ENCODE results near the gene ZBP1. TPM values are rescaled to one million over a fixed set of nuclear protein-coding genes. Genes with fewer than 3 reads are reported as not detected.

ZBP1 gene
- total and polyA plus RNA-seq, 10 of the 15 experiments (the other 5 are each of a cell fraction or from before 2014, with no cell fraction given), result 0.93 to 10.6 (median 4.8) TPM

DNA sequence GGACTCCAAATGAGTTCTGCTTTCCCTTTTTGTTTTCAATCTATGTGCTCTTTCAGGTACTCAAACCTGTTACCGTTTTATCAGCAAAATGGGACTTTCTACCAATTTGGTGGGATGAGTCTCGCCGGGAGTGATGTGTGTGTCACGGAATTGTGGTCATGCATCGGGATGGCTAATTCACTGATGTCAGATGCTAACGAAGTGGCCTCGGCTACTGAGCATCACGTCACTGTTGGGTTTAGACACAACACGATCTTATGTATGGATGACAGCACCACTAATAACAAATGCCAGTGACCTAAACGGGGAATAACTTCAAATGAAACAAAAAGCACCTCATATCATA, 61.0 kb downstream of the ZBP1 start:
- TF ChIP-seq FOS (IDR thresholded peaks at IDR 0.05; ENCODE audit: borderline replicate concordance, extremely low read depth, insufficient read length), result no peak
- TF ChIP-seq PAX5 (IDR thresholded peaks at IDR 0.05; ENCODE audit: borderline replicate concordance, low read depth, low read length), result no peak
- TF ChIP-seq RBBP5 (conservative IDR thresholded peaks at IDR 0.05), result no peak
- TF ChIP-seq, protein P1, sequence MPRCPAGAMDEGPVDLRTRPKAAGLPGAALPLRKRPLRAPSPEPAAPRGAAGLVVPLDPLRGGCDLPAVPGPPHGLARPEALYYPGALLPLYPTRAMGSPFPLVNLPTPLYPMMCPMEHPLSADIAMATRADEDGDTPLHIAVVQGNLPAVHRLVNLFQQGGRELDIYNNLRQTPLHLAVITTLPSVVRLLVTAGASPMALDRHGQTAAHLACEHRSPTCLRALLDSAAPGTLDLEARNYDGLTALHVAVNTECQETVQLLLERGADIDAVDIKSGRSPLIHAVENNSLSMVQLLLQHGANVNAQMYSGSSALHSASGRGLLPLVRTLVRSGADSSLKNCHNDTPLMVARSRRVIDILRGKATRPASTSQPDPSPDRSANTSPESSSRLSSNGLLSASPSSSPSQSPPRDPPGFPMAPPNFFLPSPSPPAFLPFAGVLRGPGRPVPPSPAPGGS (IDR thresholded peaks at IDR 0.05; ENCODE audit: borderline replicate concordance, insufficient read depth, low read depth, low read length, poor library complexity, severe bottlenecking), result no peak
- no peak for TF ChIP-seq SRF (IDR thresholded peaks at IDR 0.05; ENCODE audit: low read depth in 2 of 2, low read length in 2 of 2)
- TF ChIP-seq EGR1 (IDR thresholded peaks at IDR 0.05; ENCODE audit: borderline replicate concordance in 1 of 2, low read depth in 2 of 2, low read length in 2 of 2), result no peak
- TF ChIP-seq ZSCAN29 (IDR thresholded peaks at IDR 0.05), result no peak
- TF ChIP-seq GABPA (IDR thresholded peaks at IDR 0.05; ENCODE audit: low read depth), result no peak
- Histone ChIP-seq H3K9me3 (replicated peaks; ENCODE audit: control insufficient read depth, insufficient read depth, low read length) (no peaks in the 10 kb centered on the region), H3K4me3 (no peak overlapping the region), H3K9ac (ENCODE audit: control insufficient read depth, insufficient read depth, low read length) (no peak overlapping the region), H3K27me3 (replicated peaks in 1 of 2; ENCODE audit: control insufficient read depth in 2 of 2, insufficient read depth in 2 of 2, low read length in 1 of 2) (peaks cover 6 to 9% of the 10 kb centered on the region in 2 experiments; a peak in 3 of 4 replicates), H3K4me2 (ENCODE audit: control insufficient read depth, insufficient read depth) (no peak overlapping the region), H3K4me1 (ENCODE audit: control insufficient read depth, insufficient read depth, low read length) (no peaks in the 10 kb centered on the region), H2AFZ (ENCODE audit: control insufficient read depth, low read depth, low read length) (no peak overlapping the region), H3K79me2 (ENCODE audit: control insufficient read depth, insufficient read depth, low read length) (no peaks in the 10 kb centered on the region), H4K20me1 (ENCODE audit: control insufficient read depth, insufficient read depth) (no peaks in the 10 kb centered on the region; the same call in 1 of the 2 replicates), H3K27ac (ENCODE audit: control insufficient read depth, insufficient read depth) (no peak overlapping the region), H3K36me3 (ENCODE audit: control insufficient read depth in 2 of 2, insufficient read depth in 2 of 2, low read length in 1 of 2) (no peaks in the 10 kb centered on the region)
- DNase-seq (ENCODE audit: low read depth, low spot score), result no peak
- no TSS peak for BruUV-seq (replicated peaks)
- RAD21 ChIA-PET (ENCODE audit: unreplicated experiment), result no interaction called here
- in situ Hi-C loops (cut with MboI) (no loop called here), intact Hi-C loops (cut with micrococcal nuclease; ENCODE audit: unreplicated experiment) (no loop called here)
- no peak for FAIRE-seq
- 37% methylated on average over 10 of the region's 10 CpGs for WGBS (ENCODE audit: insufficient coverage, insufficient replicate concordance, low lambda C conversion rate, missing lambda C conversion rate)
- SMC1A ChIA-PET (ENCODE audit: uncharacterized antibody, unreplicated experiment), result no interaction called here
- POLR2A ChIA-PET, result no interaction called here
- no peak for ATAC-seq
- CTCF ChIA-PET, result interaction anchor here (0.6 kb wide), 1 partner anchor 37 kb away, joined by 3 read pairs; no protein-coding TSS in a partner anchor
